HepG2 (cell line): ENCODE data around the gene ZNF3. TPM values are rescaled to one million over a fixed set of nuclear protein-coding genes. Genes with fewer than 3 reads are reported as not detected.

Source experiments
- ATAC-seq: fragments of 200-7000 bp; cut with Tn5 transposase; 3 replicates; pipeline ENCODE4 v1.9.1; 2020; ENCODE audit warnings: mild to moderate bottlenecking, moderate library complexity
- BruUV-seq: library from RNA; stranded (reverse); fragments of 400-500 nt; replicated peaks from 2 replicates; lab custom pipeline; 2021; lab: Mats Ljungman, UMichigan
- CTCF ChIA-PET: fragments of 300-600 bp; formaldehyde crosslinking; extraction: SDS; loops from one replicate; lab custom pipeline; 2021; ENCODE audit warnings: low total read pairs, inconsistent platforms, low intra/inter-chr PET ratio; lab: Yijun Ruan, JAX
- POLR2A ChIA-PET: fragments of 350-600 bp; sonication (Branson Sonifier 250); formaldehyde crosslinking; loops from one replicate; lab custom pipeline; 2020; ENCODE audit warnings: antibody characterized with exemption, inconsistent platforms; lab: Yijun Ruan, JAX
- DNase-seq: peaks from one replicate; pipeline ENCODE4 v3.0.0-alpha.2; 2015; ENCODE audit warnings: low spot score
- FAIRE-seq: peaks from 3 replicates; lab custom pipeline; 2011; peaks lifted over from hg19 to GRCh38; lab: Jason Lieb, UNC
- H2AFZ ChIP-seq: one replicate; pipeline ENCODE4 v1.6.1; 2011; ENCODE audit warnings: low read length, inconsistent platforms
- H3K27ac ChIP-seq: fragments of 300-600 bp; 3 replicates; pipeline ENCODE4 v1.8.0; 2011; ENCODE audit warnings: mixed run types, mild to moderate bottlenecking, mixed read lengths, low read length, inconsistent platforms; ENCODE audit not compliant: insufficient read depth; ENCODE audit errors: extremely low read length
- H3K27me3 ChIP-seq, 2 experiments: fragments of 200-600 bp in 1 of 2; 2 replicates in 1 of 2; 3 replicates in 1 of 2; pipeline versions ENCODE4 v1.6.0 to v1.8.0; 2011; ENCODE audit warnings: low read length in 2 of 2, mild to moderate bottlenecking in 2 of 2, moderate library complexity in 2 of 2, inconsistent platforms in 1 of 2; ENCODE audit not compliant: insufficient read depth in 2 of 2, control insufficient read depth in 1 of 2
- H3K36me3 ChIP-seq, 2 experiments: fragments of 200-600 bp in 1 of 2; replicated peaks in 1 of 2; 2 replicates in 1 of 2; 3 replicates in 1 of 2; pipeline versions ENCODE4 v1.5.1 to v1.8.0; 2011; ENCODE audit warnings: low read length in 2 of 2, inconsistent platforms in 1 of 2; ENCODE audit not compliant: insufficient read depth in 2 of 2, control insufficient read depth in 1 of 2
- H3K4me1 ChIP-seq: 2 replicates; pipeline ENCODE4 v1.5.1; 2012; ENCODE audit warnings: low read length, inconsistent platforms; ENCODE audit not compliant: insufficient read depth
- H3K4me2 ChIP-seq: 2 replicates; pipeline ENCODE4 v1.6.0; 2011; ENCODE audit warnings: low read depth, low read length, inconsistent platforms
- H3K4me3 ChIP-seq, 3 experiments: fragments of 200-600 bp in 1 of 3; sonication (generic), shearing (Covaris generic) in 1 of 3; replicated peaks in 1 of 3; 2 replicates each; pipeline ENCODE4 v1.5.1; 2011 to 2016; ENCODE audit warnings: low read length in 3 of 3, inconsistent platforms in 2 of 3, low read depth in 2 of 3, mild to moderate bottlenecking in 2 of 3, control low read depth in 1 of 3, mixed read lengths in 1 of 3; ENCODE audit not compliant: insufficient read depth in 1 of 3
- H3K79me2 ChIP-seq: one replicate; pipeline ENCODE4 v1.6.1; 2011; ENCODE audit warnings: low read length, inconsistent platforms; ENCODE audit not compliant: insufficient read depth
- H3K9ac ChIP-seq: 2 replicates; pipeline ENCODE4 v1.6.0; 2011; ENCODE audit warnings: mild to moderate bottlenecking, low read depth, low read length, inconsistent platforms; ENCODE audit not compliant: insufficient read depth
- H3K9me3 ChIP-seq: 2 replicates; pipeline ENCODE4 v1.5.1; 2012; ENCODE audit warnings: mild to moderate bottlenecking, low read length
- H4K20me1 ChIP-seq: 2 replicates; pipeline ENCODE4 v1.6.0; 2011; ENCODE audit warnings: inconsistent platforms, mild to moderate bottlenecking, low read length, moderate library complexity; ENCODE audit not compliant: insufficient read depth
- DNMT1 ChIP-seq: sonication (generic); formaldehyde crosslinking; IDR thresholded peaks from 2 replicates; pipeline ENCODE4 v1.5.1; 2020; ENCODE audit warnings: mild to moderate bottlenecking, missing genetic modification reagents
- ETV5 ChIP-seq: IDR thresholded peaks from 2 replicates; pipeline ENCODE4 v1.6.1; 2018; ENCODE audit warnings: missing biosample characterization, missing genetic modification reagents, inconsistent platforms, borderline replicate concordance
- HMGA1 ChIP-seq: sonication (generic); formaldehyde crosslinking; conservative IDR thresholded peaks from 2 replicates; pipeline ENCODE4 v1.4.0; 2020; ENCODE audit warnings: missing genetic modification reagents
- HNF4A ChIP-seq: sonication (generic); formaldehyde crosslinking; IDR thresholded peaks from 2 replicates; pipeline ENCODE4 v1.4.0; 2020; ENCODE audit warnings: missing genetic modification reagents
- IRF2 ChIP-seq: IDR thresholded peaks from 2 replicates; pipeline ENCODE4 v1.6.1; 2018; ENCODE audit warnings: missing genetic modification reagents, missing compliant biosample characterization
- POLR2G ChIP-seq: fragments of 200-400 bp; formaldehyde crosslinking; IDR thresholded peaks from 2 replicates; pipeline ENCODE4 v1.6.1; 2018; ENCODE audit warnings: mild to moderate bottlenecking, low read depth, low read length, moderate library complexity
- PRPF4 ChIP-seq: fragments of 200-400 bp; formaldehyde crosslinking; IDR thresholded peaks from 2 replicates; pipeline ENCODE4 v1.6.1; 2016; ENCODE audit warnings: low read length, low read depth; ENCODE audit not compliant: poor library complexity, severe bottlenecking
- SPEN ChIP-seq: sonication (generic); formaldehyde crosslinking; IDR thresholded peaks from 2 replicates; pipeline ENCODE4 v1.5.1; 2020; ENCODE audit warnings: low read depth, mild to moderate bottlenecking, missing genetic modification reagents
- SSRP1 ChIP-seq: IDR thresholded peaks from 2 replicates; pipeline ENCODE4 v1.6.1; 2016; ENCODE audit warnings: control low read depth
- TARDBP ChIP-seq: sonication (generic); formaldehyde crosslinking; IDR thresholded peaks from 2 replicates; pipeline ENCODE4 v1.8.0; 2022; ENCODE audit warnings: mild to moderate bottlenecking, missing genetic modification reagents
- TOPORS ChIP-seq: sonication (generic); formaldehyde crosslinking; IDR thresholded peaks from 2 replicates; pipeline ENCODE4 v1.8.0; 2023; ENCODE audit warnings: mild to moderate bottlenecking, missing genetic modification reagents
- U2AF1 ChIP-seq: fragments of 200-400 bp; formaldehyde crosslinking; optimal IDR thresholded peaks from 2 replicates; pipeline ENCODE3; 2017; ENCODE audit warnings: mild to moderate bottlenecking, low read depth, low read length
- ZNF263 ChIP-seq: sonication (generic); formaldehyde crosslinking; IDR thresholded peaks from 2 replicates; pipeline ENCODE4 v1.4.0; 2020; ENCODE audit warnings: missing genetic modification reagents
- ZNF354B ChIP-seq: sonication (generic); formaldehyde crosslinking; IDR thresholded peaks from 2 replicates; pipeline ENCODE4 v1.8.0; 2022; ENCODE audit warnings: mild to moderate bottlenecking, missing genetic modification reagents
- WGBS: methylation state at CpG from one replicate; pipeline ENCODE4 v1.1.6; 2017; ENCODE audit warnings: low lambda C conversion rate; 5-methylcytosine and 5-hydroxymethylcytosine counted together
- in situ Hi-C: cut with HindIII; loops from 2 replicates; pipeline ENCODE4 v1.10.0; 2017; ENCODE audit warnings: low pct_unique_long_range_greater_than_20kb; ENCODE audit not compliant: extremely low pct_ligation_motif_present
- intact Hi-C: fragments of 100-400 bp; cut with micrococcal nuclease; formaldehyde crosslinking; loops from one replicate; pipeline ENCODE4 v1.10.0; 2022; ENCODE audit not compliant: unreplicated experiment
- polyA plus RNA-seq, 8 experiments: library from polyadenylated mRNA; depleted of rRNA in 3 of 8; stranded (reverse) in 7 of 8; unstranded in 1 of 8; fragments of >200 nt; fragmentation: Illumina TruSeq in 4 of 8; extraction: Trizol in 4 of 8; gene quantifications; 2 replicates each; pipeline versions ENCODE4 v1.2.1 to v1.2.3, GENCODE V29; 2011 to 2016; ENCODE audit warnings: low read depth in 4 of 8, missing spikeins in 1 of 8, mixed read lengths in 1 of 8; ENCODE audit not compliant: insufficient read depth in 1 of 8
- total RNA-seq, 5 experiments: library from RNA; depleted of rRNA; stranded (reverse); fragments of >200 nt; fragmentation: Illumina TruSeq; extraction: Trizol; gene quantifications; 2 replicates each; pipeline ENCODE4 v1.2.3, GENCODE V29; 2016; ENCODE audit warnings: low read depth in 1 of 5
- TF ChIP-seq, protein P1 (sequence below): sonication (generic); formaldehyde crosslinking; IDR thresholded peaks from 2 replicates; pipeline ENCODE4 v1.8.1; 2022; ENCODE audit warnings: low read depth, mild to moderate bottlenecking, missing genetic modification reagents

The ZNF3 gene
- total and polyA plus RNA-seq, 2 of the 13 experiments (the other 11 are each of a cell fraction or from before 2014, with no cell fraction given), result 33.7 to 56.9 TPM

DNA sequence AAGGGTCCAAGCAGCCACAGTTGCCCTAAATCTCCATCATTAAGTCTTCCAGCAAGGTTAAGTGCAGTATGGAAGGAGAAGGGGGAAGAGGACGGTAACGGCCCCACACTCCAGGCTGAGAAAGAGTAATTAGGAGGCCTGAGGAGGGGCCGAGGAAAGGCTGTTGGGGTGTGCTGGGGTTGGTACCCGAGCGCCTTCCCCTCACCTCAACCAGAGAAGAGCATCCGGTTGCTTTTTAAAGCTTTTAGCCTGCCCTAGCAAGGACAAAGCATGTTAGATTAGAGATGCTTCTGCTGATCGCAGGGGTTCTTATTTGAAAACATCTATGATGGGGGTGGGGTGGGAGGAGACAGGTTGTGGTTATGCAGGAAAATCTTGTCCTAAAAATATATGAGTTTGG is 40.9 kb downstream of the ZNF3 start:
- ChIA-PET CTCF (no interaction called here), POLR2A (no interaction called here)
- Histone ChIP-seq H3K27ac (peak overlapping the region; percentile 67), H3K4me3 (no peak overlapping the region), H3K4me2 (no peak overlapping the region), H3K27me3 (no peaks in the 10 kb centered on the region), H3K36me3 (peaks cover 2 to 4% of the 10 kb centered on the region in 2 experiments; a peak in 2 of 5 replicates), H3K79me2 (peaks cover 4% of the 10 kb centered on the region), H2AFZ (no peak overlapping the region), H3K9ac (no peak overlapping the region), H4K20me1 (no peaks in the 10 kb centered on the region), H3K4me1 (peaks cover 66% of the 10 kb centered on the region), H3K9me3 (no peaks in the 10 kb centered on the region)
- no peak for DNase-seq
- intact Hi-C loops (no loop called here), in situ Hi-C loops (no loop called here)
- no peak for ATAC-seq
- no TSS peak for BruUV-seq
- no peak for FAIRE-seq
- 95% methylated on average over 7 of the region's 7 CpGs for WGBS
- peak; percentile 34; the same call in 1 of the 2 replicates for TF ChIP-seq POLR2G
- no peak for TF ChIP-seq U2AF1
- 0 out of 2 replicates have a peak, but pooled peaks have one; percentile 45 for TF ChIP-seq SSRP1 (CRISPR knock-in tag)

DNA sequence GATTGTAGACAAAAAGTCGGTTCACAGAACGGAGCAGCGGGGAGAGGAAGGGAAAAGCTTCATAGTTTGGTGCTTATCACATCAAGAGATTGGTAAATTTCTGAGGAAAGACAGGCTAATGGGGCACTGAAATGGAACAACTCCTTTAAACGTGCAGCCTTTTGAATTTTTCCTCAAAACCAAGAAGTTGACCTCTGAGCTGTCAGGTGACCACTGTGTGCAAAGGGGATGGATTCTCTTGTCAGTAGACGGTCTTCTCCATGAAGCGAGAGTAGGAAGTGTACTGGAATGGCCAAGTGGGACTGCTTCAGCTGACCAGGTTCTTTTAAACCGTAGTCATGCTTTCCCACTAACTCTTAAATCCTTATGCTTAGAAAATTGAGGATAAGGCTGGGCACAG is 43.2 kb downstream of the ZNF3 start:
- H3K4me3 ChIP-seq, result no peak overlapping the region
- POLR2A ChIA-PET, result interaction anchor here (1.0 to 2.5 kb wide), 3 partner anchors 14 to 40 kb away, joined by 3 to 7 read pairs (median 7); no protein-coding TSS in a partner anchor
- H3K36me3 ChIP-seq, result peaks cover 11 to 24% of the 10 kb centered on the region in 2 experiments
- H3K27me3 ChIP-seq, result no peaks in the 10 kb centered on the region
- peak; percentile 12 for DNase-seq
- no peaks in the 10 kb centered on the region for H3K9me3 ChIP-seq
- TSS peak; percentile 3 for BruUV-seq
- H4K20me1 ChIP-seq, result no peaks in the 10 kb centered on the region
- in situ Hi-C loops, result no loop called here
- peaks cover 4% of the 10 kb centered on the region for H3K79me2 ChIP-seq
- H3K4me1 ChIP-seq, result peaks cover 70% of the 10 kb centered on the region
- H2AFZ ChIP-seq, result no peak overlapping the region
- 0 out of 3 replicates have a peak, but pooled peaks have one; percentile 13 for ATAC-seq
- intact Hi-C loops, result no loop called here
- CTCF ChIA-PET, result no interaction called here
- 55% methylated on average over 7 of the region's 7 CpGs for WGBS
- H3K27ac ChIP-seq, result peak overlapping the region; percentile 76
- peak; percentile 36 for FAIRE-seq
- H3K9ac ChIP-seq, result no peak overlapping the region
- peak overlapping the region; percentile 70; the same call in 1 of the 2 replicates for H3K4me2 ChIP-seq
- TF ChIP-seq TOPORS (CRISPR knock-in tag), result 0 out of 2 replicates have a peak, but pooled peaks have one; percentile 52
- TF ChIP-seq ZNF354B, result 0 out of 2 replicates have a peak, but pooled peaks have one; percentile 46
- TF ChIP-seq, protein P1, sequence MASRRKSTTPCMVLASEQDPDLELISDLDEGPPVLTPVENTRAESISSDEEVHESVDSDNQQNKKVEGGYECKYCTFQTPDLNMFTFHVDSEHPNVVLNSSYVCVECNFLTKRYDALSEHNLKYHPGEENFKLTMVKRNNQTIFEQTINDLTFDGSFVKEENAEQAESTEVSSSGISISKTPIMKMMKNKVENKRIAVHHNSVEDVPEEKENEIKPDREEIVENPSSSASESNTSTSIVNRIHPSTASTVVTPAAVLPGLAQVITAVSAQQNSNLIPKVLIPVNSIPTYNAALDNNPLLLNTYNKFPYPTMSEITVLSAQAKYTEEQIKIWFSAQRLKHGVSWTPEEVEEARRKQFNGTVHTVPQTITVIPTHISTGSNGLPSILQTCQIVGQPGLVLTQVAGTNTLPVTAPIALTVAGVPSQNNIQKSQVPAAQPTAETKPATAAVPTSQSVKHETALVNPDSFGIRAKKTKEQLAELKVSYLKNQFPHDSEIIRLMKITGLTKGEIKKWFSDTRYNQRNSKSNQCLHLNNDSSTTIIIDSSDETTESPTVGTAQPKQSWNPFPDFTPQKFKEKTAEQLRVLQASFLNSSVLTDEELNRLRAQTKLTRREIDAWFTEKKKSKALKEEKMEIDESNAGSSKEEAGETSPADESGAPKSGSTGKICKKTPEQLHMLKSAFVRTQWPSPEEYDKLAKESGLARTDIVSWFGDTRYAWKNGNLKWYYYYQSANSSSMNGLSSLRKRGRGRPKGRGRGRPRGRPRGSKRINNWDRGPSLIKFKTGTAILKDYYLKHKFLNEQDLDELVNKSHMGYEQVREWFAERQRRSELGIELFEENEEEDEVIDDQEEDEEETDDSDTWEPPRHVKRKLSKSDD, result 0 out of 2 replicates have a peak, but pooled peaks have one; percentile 51
- TF ChIP-seq HMGA1 (CRISPR knock-in tag), result no peak
- TF ChIP-seq ZNF263 (CRISPR knock-in tag), result no peak
- peak; percentile 38 for TF ChIP-seq HNF4A (CRISPR knock-in tag)
- TF ChIP-seq PRPF4, result peak; percentile 76
- no peak for TF ChIP-seq ETV5 (CRISPR knock-in tag)
- 0 out of 2 replicates have a peak, but pooled peaks have one; percentile 21 for TF ChIP-seq IRF2 (CRISPR knock-in tag)
- peak; percentile 22; the same call in 1 of the 2 replicates for TF ChIP-seq TARDBP
- no peak for TF ChIP-seq U2AF1
- TF ChIP-seq SPEN, result no peak
- no peak for TF ChIP-seq DNMT1
